Parathyroid adenoma (tissue), 2 donors: ENCODE data around the gene RPUSD1.

Experiments used
- H2AFZ ChIP-seq: fragments of 300-600 bp; sonication (generic); one replicate; pipeline ENCODE4 v1.7.0; 2017; ENCODE audit warnings: antibody characterized with exemption, mild to moderate bottlenecking
- H3K27ac ChIP-seq: fragments of 300-600 bp; sonication (generic); one replicate; pipeline ENCODE4 v1.7.0; 2017
- H3K27me3 ChIP-seq: fragments of 300-600 bp; sonication (generic); one replicate; pipeline ENCODE4 v1.7.0; 2017; ENCODE audit warnings: low read length; ENCODE audit not compliant: control insufficient read depth, insufficient read depth
- H3K36me3 ChIP-seq: fragments of 300-600 bp; sonication (generic); one replicate; pipeline ENCODE4 v1.7.0; 2017; ENCODE audit warnings: low read length; ENCODE audit not compliant: control insufficient read depth, insufficient read depth
- H3K4me1 ChIP-seq: fragments of 300-600 bp; sonication (generic); one replicate; pipeline ENCODE4 v1.7.0; 2017; ENCODE audit warnings: control low read depth
- H3K4me2 ChIP-seq: fragments of 300-600 bp; sonication (generic); one replicate; pipeline ENCODE4 v1.7.0; 2017; ENCODE audit warnings: low read length
- H3K4me3 ChIP-seq: fragments of 300-600 bp; sonication (generic); one replicate; pipeline ENCODE4 v1.7.0; 2017; ENCODE audit warnings: low read depth, low read length
- H3K79me2 ChIP-seq: fragments of 300-600 bp; sonication (generic); one replicate; pipeline ENCODE4 v1.7.0; 2017; ENCODE audit warnings: control low read depth
- H3K9ac ChIP-seq: fragments of 300-600 bp; sonication (generic); one replicate; pipeline ENCODE4 v1.7.0; 2017; ENCODE audit warnings: mild to moderate bottlenecking
- H3K9me3 ChIP-seq: fragments of 300-600 bp; sonication (generic); one replicate; pipeline ENCODE4 v1.7.0; 2017; ENCODE audit warnings: low read length; ENCODE audit not compliant: control insufficient read depth
- TF ChIP-seq, protein P1 (sequence below): fragments of 300-600 bp; sonication (generic); IDR thresholded peaks from one replicate; pipeline ENCODE4 v1.7.0; 2017; ENCODE audit warnings: antibody characterized with exemption, mild to moderate bottlenecking
- donor health status: primary hyperparathyroidism.

Gene RPUSD1

DNA sequence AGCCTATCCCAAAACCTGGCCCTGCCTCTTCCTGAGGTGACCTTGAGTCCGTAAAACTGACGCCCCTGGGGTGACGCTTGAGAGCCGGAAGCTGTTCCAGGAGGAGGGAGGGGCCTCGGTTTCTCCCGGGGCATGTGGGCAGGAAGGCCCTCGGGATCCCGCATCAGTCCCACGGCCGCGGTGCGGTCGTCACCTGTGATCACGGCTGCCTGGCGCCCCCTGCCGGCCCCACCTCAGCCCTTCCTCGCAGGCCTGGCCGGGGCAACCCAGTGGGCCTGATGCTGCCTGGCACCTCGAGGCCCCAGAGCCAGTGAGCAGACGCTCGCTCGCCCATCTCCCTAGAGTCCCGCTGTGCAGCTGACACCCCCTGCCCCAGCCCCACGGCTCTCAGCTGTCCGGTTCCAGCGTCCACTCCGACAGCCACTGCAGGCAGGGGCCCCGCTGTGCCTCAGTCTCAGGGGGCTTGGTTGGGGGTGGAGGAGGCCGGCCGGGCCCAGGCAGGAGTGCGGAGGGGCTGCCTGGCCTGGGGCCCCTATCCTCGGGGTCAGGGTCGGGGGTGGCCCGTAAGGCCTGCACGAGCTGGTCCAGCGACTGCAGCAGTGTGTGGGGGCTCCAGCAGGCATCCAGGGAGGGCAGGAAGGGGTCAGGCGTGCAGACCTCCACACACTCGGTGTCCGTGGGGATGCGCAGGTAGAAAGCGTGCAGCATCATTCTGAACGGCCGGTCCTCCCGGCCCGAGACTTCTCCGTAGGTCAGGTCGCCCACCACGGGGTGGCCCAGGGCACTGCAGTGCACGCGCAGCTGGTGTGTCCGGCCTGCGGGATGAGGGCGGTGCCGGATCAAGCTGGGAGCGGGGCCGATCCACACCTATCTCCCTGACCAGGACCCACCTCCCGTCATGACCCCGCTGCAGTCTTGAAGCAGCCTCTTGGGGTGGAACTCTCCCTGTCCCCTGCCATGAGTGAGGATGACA lies 2.3 kb downstream of the RPUSD1 start:
- Histone ChIP-seq H3K9me3 (no peaks in the 10 kb centered on the region), H3K27ac (no peak overlapping the region), H2AFZ (peak overlapping the region; percentile 15), H3K27me3 (no peaks in the 10 kb centered on the region), H3K4me3 (no peak overlapping the region), H3K36me3 (no peaks in the 10 kb centered on the region), H3K9ac (no peak overlapping the region), H3K79me2 (no peaks in the 10 kb centered on the region), H3K4me2 (no peak overlapping the region), H3K4me1 (peaks cover 7% of the 10 kb centered on the region)
- TF ChIP-seq, protein P1, sequence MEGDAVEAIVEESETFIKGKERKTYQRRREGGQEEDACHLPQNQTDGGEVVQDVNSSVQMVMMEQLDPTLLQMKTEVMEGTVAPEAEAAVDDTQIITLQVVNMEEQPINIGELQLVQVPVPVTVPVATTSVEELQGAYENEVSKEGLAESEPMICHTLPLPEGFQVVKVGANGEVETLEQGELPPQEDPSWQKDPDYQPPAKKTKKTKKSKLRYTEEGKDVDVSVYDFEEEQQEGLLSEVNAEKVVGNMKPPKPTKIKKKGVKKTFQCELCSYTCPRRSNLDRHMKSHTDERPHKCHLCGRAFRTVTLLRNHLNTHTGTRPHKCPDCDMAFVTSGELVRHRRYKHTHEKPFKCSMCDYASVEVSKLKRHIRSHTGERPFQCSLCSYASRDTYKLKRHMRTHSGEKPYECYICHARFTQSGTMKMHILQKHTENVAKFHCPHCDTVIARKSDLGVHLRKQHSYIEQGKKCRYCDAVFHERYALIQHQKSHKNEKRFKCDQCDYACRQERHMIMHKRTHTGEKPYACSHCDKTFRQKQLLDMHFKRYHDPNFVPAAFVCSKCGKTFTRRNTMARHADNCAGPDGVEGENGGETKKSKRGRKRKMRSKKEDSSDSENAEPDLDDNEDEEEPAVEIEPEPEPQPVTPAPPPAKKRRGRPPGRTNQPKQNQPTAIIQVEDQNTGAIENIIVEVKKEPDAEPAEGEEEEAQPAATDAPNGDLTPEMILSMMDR = peak; percentile 63

DNA sequence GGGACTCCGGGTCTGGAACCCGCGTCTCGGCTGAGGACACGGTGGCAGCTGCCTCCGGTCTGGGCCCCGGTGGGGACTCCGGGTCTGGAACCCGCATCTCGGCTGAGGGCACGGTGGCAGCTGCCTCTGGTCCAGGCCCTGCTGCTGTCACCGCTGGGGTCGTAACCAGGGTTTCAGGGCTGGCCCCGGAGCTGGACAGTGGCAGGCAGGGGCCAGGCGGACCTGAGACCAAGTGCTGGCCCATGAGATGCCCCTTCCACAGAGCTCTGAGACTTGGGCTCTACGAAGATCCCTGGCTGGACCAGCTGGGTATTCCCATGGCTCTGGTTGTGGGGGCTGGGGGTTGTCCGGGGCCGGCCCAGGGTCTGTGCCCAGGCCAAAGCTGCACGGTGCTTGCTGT lies 3.8 kb downstream of the RPUSD1 start:
- H3K36me3 ChIP-seq = no peaks in the 10 kb centered on the region
- no peak overlapping the region for H2AFZ ChIP-seq
- no peaks in the 10 kb centered on the region for H3K9me3 ChIP-seq
- no peak overlapping the region for H3K27ac ChIP-seq
- no peaks in the 10 kb centered on the region for H3K27me3 ChIP-seq
- H3K4me1 ChIP-seq = peaks cover 7% of the 10 kb centered on the region
- H3K79me2 ChIP-seq = no peaks in the 10 kb centered on the region
- TF ChIP-seq, protein P1 = no peak
- no peak overlapping the region for H3K4me3 ChIP-seq
- H3K9ac ChIP-seq = no peak overlapping the region
- no peak overlapping the region for H3K4me2 ChIP-seq

DNA sequence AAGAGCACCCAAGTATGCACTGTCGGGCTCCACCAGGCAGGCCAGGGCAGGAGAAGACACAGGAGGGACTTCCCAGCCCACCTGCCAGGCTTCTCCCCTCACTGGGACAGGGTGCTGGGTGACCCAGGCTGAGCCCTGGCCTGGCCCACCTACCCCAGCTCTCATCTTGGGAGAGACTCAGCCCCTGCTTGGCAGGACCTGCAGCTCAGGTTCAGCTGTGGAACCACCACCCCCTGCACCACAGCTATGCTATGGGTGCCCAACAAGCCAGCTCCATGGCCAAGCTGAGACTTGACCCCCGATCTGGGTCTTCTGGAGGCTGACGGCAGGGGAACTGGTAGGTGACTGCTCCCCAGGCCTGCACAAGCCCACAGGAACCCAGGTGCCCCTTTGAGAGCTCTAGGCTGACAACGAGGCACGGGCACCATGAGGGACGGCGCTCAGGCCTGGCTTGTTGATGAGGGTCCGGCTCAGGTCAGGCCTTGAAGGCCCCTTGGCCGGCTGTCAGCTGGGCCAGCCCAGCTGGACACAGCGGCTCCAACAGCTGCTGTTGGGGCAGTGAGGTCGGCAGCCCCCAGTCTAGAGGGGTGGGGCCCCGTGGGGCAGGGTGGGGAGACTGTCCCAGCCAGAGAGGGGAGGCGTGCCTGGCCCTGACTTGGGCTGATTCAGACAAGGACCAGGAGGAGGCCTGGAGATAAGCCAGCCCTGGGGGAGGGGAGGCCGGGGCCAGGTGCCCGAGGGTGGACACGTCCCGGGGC lies 4.6 kb downstream of the RPUSD1 start:
- Histone ChIP-seq H3K9me3 (no peaks in the 10 kb centered on the region), H3K79me2 (no peaks in the 10 kb centered on the region), H3K4me1 (peaks cover 7% of the 10 kb centered on the region), H3K4me2 (no peak overlapping the region), H3K4me3 (no peak overlapping the region), H3K27me3 (no peaks in the 10 kb centered on the region), H3K27ac (no peak overlapping the region), H3K9ac (no peak overlapping the region), H3K36me3 (no peaks in the 10 kb centered on the region), H2AFZ (no peak overlapping the region)
- TF ChIP-seq, protein P1 = no peak

DNA sequence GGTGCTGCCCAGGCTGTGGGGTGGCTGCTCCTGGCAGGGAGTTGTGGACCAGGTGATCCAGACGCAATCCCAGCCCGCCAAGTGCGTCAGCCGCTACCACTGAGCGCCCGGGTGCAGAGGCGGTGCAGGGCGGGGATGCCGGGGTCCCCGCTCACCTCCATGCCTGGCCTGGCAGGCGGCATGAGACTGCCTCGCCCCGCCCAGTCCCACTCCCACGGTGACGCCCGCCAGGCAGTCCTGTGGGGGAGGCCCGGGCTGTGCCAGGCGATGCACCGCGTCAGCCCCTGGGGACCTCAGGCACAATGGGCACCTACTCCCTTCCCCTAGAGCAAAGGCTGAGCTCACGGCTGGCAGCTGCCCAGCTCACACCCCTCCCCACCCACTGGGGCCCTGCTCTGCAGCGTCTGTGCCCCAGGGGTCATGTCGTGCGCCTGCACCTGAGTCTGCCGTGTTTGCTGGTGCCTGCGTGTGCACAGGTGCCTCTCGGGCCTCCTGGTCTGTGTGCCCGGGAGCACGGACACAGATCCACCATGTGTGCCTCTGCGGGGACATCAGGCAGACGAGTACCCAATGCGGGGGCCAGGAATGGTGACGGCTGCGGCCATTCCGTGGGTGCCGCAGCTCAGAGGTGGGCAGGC lies 5.3 kb downstream of the RPUSD1 start:
- TF ChIP-seq, protein P1 = no peak
- Histone ChIP-seq H3K4me2 (no peak overlapping the region), H2AFZ (no peak overlapping the region), H3K79me2 (no peaks in the 10 kb centered on the region), H3K9ac (no peak overlapping the region), H3K27ac (no peak overlapping the region), H3K9me3 (no peaks in the 10 kb centered on the region), H3K27me3 (no peaks in the 10 kb centered on the region), H3K4me1 (peaks cover 7% of the 10 kb centered on the region), H3K36me3 (no peaks in the 10 kb centered on the region), H3K4me3 (no peak overlapping the region)
